ENCODE measurements around the gene KCTD15. TPM values are rescaled to one million over a fixed set of nuclear protein-coding genes. Genes with fewer than 3 reads are reported as not detected.

KCTD15 gene
- total RNA-seq, 1 donor from 2014 or later = 51.0 TPM

DNA sequence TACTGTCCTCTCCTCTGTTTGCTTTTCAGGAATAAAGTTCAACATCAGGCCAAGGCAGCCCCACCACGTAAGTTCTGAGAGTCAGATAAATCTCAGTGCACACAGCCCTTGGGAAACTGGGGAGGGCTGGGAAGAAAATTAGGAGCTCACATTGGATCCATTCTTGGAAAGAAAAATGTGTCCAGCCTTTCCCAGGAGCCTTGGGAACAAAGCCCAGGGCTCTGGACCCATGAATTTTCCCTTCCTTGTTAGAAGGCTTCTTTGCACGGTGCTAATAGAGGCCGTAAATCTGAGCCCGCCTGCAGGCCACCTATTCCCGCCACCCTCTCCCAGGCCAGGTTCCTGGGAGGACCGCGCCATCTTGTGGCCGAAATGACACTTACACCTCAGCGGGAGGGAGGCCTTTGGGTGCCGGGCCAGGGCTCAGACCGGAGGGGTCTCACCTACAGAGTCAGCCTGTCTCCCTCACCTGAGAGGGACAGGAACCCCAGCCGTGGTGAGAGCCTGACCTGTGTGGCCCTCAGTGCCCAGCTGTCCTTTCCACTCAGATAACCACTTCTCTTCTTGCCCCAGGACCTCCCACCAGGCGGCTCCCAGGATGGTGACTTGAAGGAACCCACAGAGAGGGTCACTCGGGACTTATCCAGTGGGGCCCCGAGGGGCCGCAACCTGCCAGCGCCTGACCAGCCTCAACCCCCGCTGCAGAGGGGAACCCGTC is 25.1 kb upstream of the KCTD15 start:
- no peak for DNase-seq (ENCODE audit: low read depth, low spot score)

DNA sequence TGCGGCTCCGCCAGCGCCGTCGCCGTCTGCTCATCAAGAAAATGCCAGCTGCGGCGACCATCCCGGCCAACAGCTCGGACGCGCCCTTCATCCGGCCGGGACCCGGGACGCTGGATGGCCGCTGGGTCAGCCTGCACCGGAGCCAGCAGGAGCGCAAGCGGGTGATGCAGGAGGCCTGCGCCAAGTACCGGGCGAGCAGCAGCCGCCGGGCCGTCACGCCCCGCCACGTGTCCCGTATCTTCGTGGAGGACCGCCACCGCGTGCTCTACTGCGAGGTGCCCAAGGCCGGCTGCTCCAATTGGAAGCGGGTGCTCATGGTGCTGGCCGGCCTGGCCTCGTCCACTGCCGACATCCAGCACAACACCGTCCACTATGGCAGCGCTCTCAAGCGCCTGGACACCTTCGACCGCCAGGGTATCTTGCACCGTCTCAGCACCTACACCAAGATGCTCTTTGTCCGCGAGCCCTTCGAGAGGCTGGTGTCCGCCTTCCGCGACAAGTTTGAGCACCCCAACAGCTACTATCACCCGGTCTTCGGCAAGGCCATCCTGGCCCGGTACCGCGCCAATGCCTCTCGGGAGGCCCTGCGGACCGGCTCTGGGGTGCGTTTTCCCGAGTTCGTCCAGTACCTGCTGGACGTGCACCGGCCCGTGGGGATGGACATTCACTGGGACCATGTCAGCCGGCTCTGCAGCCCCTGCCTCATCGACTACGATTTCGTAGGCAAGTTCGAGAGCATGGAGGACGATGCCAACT is 24.4 kb upstream of the KCTD15 start:
- DNase-seq (ENCODE audit: low read depth, low spot score) = no peak

DNA sequence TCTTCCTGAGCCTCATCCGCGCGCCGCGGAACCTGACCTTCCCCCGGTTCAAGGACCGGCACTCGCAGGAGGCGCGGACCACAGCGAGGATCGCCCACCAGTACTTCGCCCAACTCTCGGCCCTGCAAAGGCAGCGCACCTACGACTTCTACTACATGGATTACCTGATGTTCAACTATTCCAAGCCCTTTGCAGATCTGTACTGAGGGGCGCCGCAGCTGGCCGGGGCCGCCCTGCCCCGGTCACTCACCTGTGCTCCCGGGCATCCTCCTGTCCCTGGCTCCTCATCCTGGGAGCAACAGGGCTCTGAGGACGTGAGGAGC is 23.9 kb upstream of the KCTD15 start:
- DNase-seq (ENCODE audit: low read depth, low spot score) = no peak

DNA sequence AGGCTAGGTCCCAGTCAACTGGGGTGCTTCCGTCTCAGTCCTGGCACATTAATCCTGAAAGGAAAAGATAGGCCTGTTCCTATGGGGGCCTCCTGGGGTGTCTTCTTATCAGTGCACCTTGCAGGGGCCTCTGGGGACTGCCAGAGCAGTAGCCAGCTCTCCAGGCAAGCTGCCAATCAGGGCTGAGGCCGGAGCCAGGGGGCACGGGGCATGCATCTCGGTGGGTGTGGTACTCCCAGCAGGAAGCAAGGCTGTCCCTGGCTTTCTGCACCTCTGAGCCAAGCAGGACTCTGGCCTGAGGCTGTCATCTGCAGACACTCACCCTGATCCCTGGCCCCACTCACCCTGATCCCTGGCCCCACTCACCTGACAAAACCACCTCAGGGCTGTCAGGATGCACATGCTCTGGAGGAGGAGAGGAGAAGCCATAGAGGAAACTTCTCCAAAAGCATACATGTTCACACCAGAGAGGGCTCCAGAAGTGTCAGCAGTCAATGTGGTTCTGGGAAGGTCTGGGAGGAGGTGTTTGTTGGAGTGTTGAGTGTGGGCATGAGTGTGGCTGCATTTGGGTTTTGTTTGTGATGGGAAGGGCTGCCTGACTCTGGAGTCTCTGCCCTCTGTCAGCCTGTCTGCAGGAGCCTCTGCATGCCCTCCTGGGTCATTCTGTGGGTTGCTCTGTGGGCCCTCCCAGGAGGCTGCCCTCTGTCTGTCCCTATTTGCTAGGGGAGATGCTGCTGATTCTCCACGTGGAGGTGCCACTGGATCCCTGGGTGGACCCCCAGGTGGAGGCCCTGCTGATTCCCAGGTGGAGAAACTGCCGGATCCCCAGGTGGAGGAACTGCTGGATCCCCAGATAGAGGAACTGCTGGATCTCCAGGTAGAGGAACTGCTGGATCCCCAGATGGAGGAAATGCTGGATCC is 22.7 kb upstream of the KCTD15 start:
- no peak for DNase-seq (ENCODE audit: low read depth, low spot score)

DNA sequence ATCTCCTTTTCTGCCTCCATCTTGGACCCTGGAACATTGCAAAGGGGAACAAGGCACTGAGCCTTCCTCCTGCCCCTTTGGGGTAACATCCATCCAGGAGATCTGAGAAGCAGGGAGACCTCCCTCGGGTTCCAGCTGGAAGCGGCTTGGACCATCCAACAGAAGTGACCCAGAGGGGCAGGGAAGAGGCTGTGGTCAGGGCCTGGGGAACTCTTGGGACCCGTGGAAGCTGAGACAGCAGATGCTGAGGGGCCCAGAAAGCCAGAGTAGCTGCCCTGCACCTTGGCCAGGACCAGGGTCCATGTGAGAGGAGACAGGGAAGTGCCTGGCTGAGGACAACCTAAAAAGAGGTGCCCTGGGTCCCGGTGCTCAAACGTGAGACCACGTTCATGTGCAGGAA is 21.9 kb upstream of the KCTD15 start:
- no peak for DNase-seq (ENCODE audit: low read depth, low spot score)

DNA sequence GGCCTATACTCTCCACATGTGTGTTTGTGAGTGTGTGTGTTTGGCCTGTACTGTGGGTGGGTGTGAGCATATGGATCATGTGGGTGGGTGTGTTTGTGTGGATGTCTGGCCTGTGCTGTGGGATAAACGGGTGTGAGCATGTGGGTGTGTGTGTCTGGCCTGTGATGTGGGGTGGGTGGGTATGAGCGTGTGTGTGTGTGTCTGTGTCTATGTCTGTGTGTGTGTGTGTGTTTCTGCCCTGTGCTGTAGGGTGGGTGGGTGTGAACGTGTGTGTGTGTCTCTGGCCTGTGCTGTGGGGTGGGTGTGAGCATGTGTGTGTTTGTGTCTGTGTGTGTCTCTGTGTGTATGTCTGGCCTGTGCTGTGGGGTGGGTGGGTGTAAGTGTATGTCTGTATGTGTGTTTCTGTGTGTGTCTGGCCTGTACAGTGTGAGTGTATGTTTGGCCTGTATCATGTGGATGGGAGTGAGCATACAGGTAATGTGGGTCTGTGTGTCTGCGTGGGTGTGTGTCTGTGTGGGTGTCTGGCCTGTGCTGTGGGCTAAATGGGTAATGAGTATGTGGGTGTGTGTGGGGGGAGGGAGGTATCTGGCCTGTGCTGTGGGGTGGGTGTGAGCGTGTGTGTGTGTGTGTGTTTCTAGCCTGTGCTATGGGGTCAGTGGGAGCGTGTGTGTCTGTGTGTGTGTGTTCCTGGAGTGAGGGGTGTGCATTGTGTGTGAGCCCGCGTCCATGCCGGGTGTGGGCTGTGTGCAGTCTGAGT is 20.8 kb upstream of the KCTD15 start:
- no peak for DNase-seq (ENCODE audit: low read depth, low spot score)

DNA sequence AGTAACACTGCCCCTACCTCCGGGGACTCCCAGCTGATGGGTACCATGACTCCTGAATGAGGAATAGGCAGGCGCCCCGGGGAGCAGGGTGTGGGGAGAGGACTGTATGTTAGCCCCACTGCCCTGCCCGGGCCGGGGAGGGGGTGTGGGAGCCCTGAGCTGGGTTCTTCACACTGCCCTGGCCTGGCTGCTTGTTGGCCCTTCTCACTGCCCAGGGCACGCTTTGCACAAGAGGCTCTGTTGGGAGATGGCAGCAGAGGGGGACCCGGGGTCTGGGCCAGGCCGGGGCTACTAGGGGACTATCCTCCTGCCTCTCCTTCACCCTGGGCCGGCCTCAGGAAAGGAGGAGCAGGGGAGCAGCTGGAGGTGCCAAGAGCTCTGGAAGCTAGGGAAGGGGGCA is 19.3 kb upstream of the KCTD15 start:
- no peak for DNase-seq (ENCODE audit: low read depth, low spot score)

DNA sequence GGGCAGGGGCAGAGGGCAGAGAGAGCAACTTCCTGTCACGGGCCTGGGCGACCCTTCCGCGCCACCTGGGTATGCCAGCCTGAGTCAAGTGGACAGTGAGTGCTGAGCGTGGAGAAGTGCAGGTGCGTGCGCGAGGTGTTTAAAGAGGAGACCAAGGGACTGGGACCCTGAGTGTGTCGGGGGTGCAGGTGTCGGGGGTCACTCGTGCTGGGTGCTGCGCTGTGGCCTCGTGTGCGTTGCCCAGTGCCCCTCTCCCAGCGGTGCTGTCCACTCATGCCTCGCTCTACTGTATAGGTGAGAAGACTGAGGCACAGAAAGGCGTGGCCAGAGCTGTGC is 18.9 kb upstream of the KCTD15 start:
- DNase-seq (ENCODE audit: low read depth, low spot score) = no peak

DNA sequence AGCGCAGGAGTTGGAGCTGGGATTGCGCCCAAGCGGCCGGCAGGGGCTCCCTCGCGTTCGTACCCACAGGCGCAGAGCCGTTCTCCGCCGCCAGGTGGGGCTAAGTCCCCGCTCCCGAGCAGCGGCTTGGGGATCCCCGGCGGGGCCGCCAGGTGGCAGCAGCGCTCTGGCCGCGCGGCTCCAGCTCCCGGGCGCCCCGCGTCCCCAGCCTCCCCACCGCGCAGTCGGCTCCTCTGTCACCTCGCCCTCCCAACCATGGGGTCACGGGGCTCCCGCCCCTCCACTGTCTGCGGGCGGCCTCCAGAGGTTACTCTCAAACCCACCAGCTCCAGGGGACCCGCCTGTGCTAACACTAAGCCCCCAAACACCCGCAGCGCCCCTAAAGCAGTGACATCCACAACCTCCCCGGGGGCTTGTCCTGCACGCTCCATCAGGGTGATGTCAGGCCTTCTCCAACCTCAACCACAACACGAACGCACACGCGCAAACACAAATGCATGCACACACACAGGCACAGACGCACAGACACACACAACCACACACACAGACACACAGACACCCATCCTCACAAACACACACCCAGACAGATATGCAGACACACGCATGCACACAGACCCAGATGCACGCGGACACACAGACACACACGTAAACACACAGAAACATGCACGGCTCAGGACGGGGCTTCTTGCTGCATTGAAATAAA is 18.4 kb upstream of the KCTD15 start:
- no peak for DNase-seq (ENCODE audit: low read depth, low spot score)

DNA sequence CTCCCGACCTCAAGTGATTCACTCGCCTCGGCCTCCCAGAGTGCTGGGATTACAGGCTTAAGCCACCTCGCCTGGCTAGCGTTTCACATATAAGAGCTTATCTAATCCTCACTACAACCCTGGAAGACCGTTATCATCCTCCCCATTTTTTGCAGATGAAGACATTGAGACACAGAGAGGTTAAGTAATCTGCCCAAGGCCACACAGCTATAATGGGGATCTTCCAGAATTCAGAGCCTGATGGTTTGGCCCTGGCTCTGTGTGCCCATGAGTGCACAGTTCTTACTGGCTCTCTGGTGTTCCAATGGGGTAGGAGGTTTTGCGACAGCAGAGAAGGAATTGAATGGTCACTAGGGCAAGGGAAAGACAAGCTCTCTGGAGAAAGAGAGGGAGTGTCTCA is 16.8 kb upstream of the KCTD15 start:
- no peak for DNase-seq (ENCODE audit: low read depth, low spot score)

DNA sequence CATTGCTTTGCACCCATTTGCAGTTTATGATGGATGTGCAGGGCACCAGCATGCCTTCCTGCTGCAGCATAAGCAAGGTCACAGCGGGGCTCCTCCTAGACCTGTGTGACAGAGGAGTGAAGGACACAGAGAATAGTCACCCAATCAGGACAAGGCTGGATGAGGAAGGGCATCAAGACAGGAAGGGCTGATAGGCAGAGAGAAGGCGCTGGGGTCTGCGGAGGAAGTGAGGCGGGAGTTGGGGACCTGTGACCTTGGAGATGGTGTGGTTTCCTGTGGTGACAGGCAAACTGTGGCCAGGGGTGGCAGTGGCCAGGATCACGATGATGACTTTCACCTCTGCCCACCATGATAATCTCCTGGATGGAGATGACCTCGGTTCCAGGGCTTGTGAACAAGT is 16.4 kb upstream of the KCTD15 start:
- no peak for DNase-seq (ENCODE audit: low read depth, low spot score)

DNA sequence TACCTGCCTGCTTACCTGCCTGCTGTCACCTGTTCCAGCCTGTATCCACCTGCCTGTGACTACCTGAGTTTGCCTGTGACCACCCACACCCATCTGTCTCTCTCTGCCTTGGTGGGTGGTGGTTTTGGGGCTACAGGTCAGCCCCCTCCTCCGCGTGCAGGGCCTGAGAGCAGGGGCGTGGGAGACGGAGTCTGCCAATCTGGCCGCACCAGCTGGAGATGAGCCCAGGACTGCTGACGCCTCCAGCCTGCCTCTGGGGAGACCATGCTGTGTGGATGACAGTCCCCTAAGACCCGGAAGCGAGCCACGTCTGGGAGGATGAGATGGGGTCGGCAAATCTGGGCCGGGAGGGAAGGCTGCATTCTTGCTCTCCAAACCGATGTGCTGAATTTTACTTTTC is 15.9 kb upstream of the KCTD15 start:
- no peak for DNase-seq (ENCODE audit: low read depth, low spot score)

DNA sequence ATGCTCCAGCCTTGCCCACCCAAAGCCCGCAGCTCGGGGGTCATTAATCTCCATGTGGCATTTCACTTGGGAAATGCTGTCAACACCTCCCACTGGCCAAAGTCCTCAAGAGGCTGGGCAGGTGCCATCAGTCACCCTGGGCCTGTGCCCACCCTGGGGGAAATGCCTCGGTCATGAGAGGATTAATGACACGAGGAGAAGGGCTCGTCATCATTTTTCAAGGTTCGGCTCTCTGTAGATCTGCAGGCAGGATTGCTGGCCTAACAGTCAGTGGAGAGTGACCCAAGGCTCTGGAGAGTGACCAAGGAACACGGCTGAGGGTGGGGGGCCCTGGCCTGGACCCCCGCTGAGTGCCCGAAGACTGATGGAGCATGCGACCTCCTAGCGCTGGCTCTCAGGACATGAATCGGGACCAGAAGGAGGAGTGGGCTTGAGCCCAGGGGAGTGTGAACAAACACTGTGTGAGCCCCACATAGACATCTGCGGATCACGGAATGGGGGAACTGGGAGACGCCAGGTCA is 15.2 kb upstream of the KCTD15 start:
- no peak for DNase-seq (ENCODE audit: low read depth, low spot score)

DNA sequence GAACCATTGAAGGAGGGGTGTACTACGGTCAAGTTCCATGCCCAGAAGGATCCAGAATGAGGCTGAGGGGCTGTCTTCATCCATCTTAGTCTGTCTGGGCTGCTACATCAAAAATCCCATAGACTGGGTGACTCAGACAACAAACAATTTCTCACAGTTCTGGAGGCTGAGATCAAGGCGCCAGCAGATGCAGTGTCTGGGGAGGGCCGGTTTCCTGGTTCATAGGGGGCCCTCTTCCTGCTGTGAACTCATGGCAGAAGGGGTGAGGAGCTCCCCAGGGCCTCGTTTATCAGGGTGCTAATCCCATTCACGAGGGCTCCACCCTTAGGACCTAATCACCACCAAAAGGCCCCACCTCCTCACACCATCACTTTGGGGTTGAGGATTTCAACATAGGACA is 14.7 kb upstream of the KCTD15 start:
- DNase-seq (ENCODE audit: low read depth, low spot score) = no peak

DNA sequence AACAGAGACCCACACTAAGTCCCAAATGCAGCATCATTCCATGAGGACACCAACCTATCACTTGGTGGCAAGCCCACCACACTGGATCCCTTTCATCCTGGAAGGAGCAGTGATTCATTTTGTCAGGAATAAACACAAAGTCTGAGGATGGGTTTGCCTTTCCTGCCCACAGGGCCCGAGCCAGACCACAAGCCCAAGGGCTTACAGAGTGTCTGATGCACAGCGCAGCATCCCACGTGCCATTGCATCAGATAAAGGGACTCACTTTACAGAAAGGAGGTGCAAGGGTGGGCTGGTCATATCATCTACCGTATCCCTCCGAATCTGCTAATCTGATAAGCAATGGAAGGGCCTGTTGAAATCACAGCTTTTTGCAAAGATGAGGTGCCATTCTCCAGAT is 12.2 kb upstream of the KCTD15 start:
- DNase-seq (ENCODE audit: low read depth, low spot score) = no peak

DNA sequence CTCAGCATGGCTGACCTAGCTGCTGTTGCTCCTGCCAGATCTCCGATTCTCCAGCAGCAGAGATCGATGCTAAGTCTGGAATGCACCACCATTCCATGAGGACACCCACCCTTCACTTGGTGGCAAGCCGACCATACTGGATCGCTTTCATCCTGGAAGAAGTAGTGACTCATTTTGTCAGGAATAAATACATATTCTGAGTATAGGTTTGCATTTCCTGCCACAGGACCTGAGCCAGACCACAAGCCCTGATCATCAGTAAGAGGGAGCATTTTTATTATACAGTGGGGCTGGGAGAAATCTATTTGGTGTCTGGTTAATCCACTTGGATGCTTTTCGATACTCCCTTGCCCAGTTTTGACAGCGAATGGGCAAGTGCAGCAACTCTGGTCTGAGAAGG is 10.9 kb upstream of the KCTD15 start:
- DNase-seq (ENCODE audit: low read depth, low spot score) = no peak

DNA sequence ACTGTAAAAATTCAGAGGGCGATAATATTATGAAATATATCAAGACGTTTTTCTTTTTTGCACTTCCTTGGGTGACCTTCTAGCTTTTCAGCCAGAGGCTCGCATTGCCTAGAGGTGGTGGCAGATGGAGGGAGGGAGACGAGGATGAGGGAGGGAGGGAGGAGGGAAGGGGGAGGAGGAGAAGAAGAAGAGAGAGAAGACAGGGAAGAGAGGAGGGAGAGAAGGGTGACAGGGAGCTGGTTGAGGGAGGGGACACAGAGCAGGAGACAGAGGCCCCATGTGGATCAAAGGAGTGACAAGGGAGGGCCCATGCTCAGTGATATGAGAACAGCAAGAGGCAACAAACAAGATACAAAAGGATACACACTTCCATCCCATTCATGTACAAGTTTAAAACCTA is 8.0 kb upstream of the KCTD15 start:
- no peak for DNase-seq (ENCODE audit: low read depth, low spot score)

DNA sequence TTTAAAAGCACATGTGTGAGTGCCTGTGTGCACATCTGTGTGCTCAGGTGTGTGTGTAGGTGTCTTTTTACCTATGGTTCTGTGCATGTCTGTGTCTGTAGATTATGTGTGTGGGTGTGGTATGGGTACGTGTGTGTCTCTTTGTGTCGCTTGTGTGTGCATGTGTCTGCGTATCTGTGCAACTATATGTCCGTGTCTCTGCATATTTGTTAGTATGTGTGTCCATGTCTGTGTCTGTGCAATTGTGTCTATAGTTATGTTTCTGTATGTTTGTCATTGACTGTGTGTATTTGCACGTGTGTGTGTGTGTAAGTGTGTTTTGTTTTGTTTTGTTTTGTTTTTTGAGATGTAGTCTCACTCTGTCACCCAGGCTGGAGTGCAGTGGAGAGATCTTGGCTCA is 7.3 kb upstream of the KCTD15 start:
- DNase-seq (ENCODE audit: low read depth, low spot score) = no peak

DNA sequence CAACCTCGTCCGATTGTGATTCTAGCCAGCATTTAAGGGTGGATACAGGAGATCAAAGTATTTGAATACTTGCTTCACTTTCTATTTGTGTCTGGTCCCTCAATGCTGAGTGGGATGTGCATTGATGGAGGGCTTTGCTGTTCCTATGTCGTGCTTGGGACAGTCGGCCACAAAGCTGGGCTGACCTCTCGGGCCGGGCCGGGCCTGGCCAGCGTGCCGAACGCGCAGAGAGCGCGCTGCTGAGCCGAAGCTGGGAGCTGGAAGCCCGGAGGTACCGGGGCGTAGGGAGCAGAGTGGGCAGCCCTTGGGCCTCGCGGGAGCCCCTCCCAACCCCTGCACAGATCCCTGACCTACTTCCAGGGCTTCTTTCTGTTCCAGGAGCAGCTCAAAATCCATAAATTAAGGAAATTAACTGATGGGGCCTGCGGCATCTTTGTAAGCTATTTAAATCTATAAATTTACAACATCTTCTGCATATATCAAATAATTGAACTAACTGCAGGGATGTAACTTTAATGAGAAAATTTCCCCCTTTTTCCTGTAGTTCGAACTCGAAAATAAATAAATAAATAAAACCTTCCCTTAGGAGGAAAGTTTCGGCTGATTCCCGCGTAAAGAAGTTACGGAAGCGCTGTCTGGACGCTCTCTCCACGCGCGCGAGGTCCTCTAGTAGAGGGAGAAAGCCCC is 1.8 kb upstream of the KCTD15 start:
- DNase-seq (ENCODE audit: low read depth, low spot score) = no peak

Data from pulmonary artery endothelial cell (primary cell).